ENCODE measurements around the gene FER.
A peak's percentile ranks its signal among the peaks of the same experiment; 100 is the strongest.
"Not testable (repeated sequence)": the region's sequence is repeated elsewhere in the genome, so short reads cannot be mapped to it uniquely, and the experiment has no call there.

Gene FER

GRCh38 chr5:108747111-108747773 is 455 bp upstream of the FER start:
- no peak for DNase-seq (ENCODE audit: low read depth)

GRCh38 chr5:108748401-108749127 is 867 bp downstream of the FER start:
- peak; percentile 96 for DNase-seq (ENCODE audit: low read depth)

GRCh38 chr5:108749128-108749861 is 1.6 kb downstream of the FER start:
- no peak for DNase-seq (ENCODE audit: low read depth)

GRCh38 chr5:108753331-108753730 is 5.6 kb downstream of the FER start:
- DNase-seq (ENCODE audit: low read depth): no peak

GRCh38 chr5:108753877-108754276 is 6.2 kb downstream of the FER start:
- DNase-seq (ENCODE audit: low read depth): no peak

GRCh38 chr5:108760512-108760911 is 12.8 kb downstream of the FER start:
- DNase-seq (ENCODE audit: low read depth): no peak

- DNase-seq (ENCODE audit: low read depth): no peak
Measured at GRCh38 chr5:108762660-108763059, 15.0 kb downstream of the FER start.

- DNase-seq (ENCODE audit: low read depth): no peak
Measured at GRCh38 chr5:108763222-108763916, 15.7 kb downstream of the FER start.

- no peak for DNase-seq (ENCODE audit: low read depth)
Measured at GRCh38 chr5:108765647-108766046, 17.9 kb downstream of the FER start.

- not testable (repeated sequence) for DNase-seq (ENCODE audit: low read depth)
Measured at GRCh38 chr5:108766916-108767315, 19.2 kb downstream of the FER start.

- no peak for DNase-seq (ENCODE audit: low read depth)
Measured at GRCh38 chr5:108769352-108769751, 21.7 kb downstream of the FER start.

GRCh38 chr5:108772626-108773025 is 24.9 kb downstream of the FER start:
- DNase-seq (ENCODE audit: low read depth): no peak

- no peak for DNase-seq (ENCODE audit: low read depth)
Measured at GRCh38 chr5:108773330-108773729, 25.6 kb downstream of the FER start.

GRCh38 chr5:108774079-108774478 is 26.4 kb downstream of the FER start:
- not testable (repeated sequence) for DNase-seq (ENCODE audit: low read depth)

GRCh38 chr5:108777582-108777981 is 29.9 kb downstream of the FER start:
- not testable (repeated sequence) for DNase-seq (ENCODE audit: low read depth)

- not testable (repeated sequence) for DNase-seq (ENCODE audit: low read depth)
Measured at GRCh38 chr5:108784577-108784976, 36.9 kb downstream of the FER start.

- DNase-seq (ENCODE audit: low read depth): no peak
Measured at GRCh38 chr5:108786806-108787483, 39.2 kb downstream of the FER start.

- no peak for DNase-seq (ENCODE audit: low read depth)
Measured at GRCh38 chr5:108788142-108788541, 40.4 kb downstream of the FER start.

GRCh38 chr5:108793207-108793606 is 45.5 kb downstream of the FER start:
- no peak for DNase-seq (ENCODE audit: low read depth)

- DNase-seq (ENCODE audit: low read depth): not testable (repeated sequence)
Measured at GRCh38 chr5:108794349-108794748, 46.7 kb downstream of the FER start.

GRCh38 chr5:108797396-108797795 is 49.7 kb downstream of the FER start:
- no peak for DNase-seq (ENCODE audit: low read depth)

GRCh38 chr5:108797986-108798385 is 50.3 kb downstream of the FER start:
- DNase-seq (ENCODE audit: low read depth): no peak
